Endometrial microvascular endothelial cells (primary cell): ENCODE data around the gene APH1A. TPM values are rescaled to one million over a fixed set of nuclear protein-coding genes. Genes with fewer than 3 reads are reported as not detected.
"Not testable (repeated sequence)": the region's sequence is repeated elsewhere in the genome, so short reads cannot be mapped to it uniquely, and the experiment has no call there.

ENCODE experiments used
- in situ Hi-C: cut with HindIII; loops from 2 replicates; pipeline ENCODE4 v1.10.0; 2017; ENCODE audit warnings: low sequenced_read_pairs, low pct_unique_long_range_greater_than_20kb; ENCODE audit errors: inconsistent ontology term
- total RNA-seq: library from RNA; depleted of rRNA; stranded (reverse); fragments of >200 nt; gene quantifications from one replicate; pipeline ENCODE4 v1.2.3, GENCODE V29; 2015; ENCODE audit errors: inconsistent ontology term

The APH1A gene
- total RNA-seq, 1 donor from 2014 or later, result 195 TPM

DNA sequence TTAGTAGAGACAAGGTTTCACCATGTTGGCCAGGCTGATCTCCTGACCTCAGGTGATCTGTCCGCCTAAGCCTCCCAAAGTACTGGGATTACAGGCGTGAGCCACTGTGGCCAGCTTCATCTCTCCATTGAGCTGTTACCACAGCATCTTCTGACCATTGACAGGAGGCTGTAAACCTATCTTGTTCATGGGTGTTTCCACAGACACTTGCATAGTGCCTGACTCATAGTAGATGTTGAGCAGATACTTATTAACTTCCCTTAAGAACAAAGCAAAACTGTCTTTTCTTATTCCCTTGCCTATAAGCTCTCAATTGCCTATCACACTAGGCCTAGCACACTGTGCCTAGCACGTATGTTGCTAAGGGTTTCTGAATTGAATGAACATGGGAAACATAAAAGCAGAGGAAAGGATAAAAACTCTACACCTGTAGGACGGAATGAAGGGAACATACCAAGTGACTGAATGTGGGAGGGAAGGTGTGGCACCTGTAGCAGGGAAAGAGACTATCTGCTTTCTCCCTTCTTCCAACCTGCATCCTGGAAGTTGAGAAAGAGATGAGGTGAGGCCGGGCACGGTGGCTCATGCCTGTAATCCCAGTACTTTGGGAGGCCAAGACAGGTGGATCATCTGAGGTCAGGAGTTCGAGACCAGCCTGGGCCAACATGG lies 2.6 kb upstream of the APH1A start:
- in situ Hi-C loops, result no loop called here

DNA sequence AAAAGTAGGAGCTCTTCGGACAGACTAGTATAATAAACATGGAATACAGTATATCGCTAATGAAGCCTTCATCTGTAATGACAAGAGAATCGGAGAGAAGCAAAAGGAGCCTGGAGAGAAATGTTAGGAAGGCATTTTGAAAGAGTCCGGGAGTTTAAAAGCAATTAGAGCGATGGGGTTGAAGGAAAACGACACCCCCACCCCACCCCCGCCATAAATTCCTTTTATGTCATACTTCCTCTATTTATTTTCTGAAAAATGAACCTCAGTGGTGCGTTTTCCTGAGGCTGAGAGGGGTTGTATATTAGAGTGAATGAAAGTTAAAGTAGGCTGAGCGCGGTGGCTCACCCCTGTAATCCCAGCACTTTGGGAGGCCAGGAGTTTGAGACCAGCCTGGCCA lies 635 bp upstream of the APH1A start:
- in situ Hi-C loops, result no loop called here

DNA sequence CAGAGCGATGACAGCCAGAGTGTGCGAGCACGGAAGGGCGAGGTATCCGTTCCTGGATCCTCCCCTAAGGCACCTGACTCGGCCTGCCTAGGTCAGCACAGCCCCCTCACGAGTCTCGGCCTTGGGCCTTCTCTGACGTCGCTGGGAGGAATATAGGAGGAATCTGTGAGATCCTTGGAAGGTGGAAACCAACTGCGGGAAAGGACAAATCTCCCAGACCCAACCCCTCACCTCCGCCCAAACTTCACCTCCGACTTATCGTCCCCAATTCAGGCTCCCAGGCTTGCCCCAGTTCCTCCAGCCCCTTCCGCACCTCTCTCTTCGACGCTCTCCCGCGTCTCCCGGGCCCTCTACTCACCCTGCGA lies 494 bp downstream of the APH1A start:
- in situ Hi-C loops, result no loop called here

DNA sequence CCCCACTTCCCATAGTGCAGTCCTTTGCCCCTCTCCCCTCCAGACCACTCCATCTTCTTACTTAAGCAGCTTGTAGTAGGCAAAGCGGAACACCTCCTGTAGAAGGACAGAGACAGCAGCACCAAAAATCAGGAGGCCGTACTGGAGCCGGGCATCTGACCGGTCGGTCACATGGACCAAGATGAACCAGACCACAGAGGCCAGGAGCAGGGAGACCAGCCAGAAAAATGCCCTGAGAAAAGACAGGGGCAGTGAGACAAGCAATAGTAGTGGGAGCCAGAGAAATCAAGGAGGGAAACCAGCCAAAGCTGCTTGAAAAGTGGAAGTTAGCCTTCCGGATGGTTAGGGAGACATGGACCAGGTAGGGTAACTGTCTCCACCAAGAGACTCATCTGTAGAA lies 920 bp downstream of the APH1A start:
- in situ Hi-C loops, result no loop called here

DNA sequence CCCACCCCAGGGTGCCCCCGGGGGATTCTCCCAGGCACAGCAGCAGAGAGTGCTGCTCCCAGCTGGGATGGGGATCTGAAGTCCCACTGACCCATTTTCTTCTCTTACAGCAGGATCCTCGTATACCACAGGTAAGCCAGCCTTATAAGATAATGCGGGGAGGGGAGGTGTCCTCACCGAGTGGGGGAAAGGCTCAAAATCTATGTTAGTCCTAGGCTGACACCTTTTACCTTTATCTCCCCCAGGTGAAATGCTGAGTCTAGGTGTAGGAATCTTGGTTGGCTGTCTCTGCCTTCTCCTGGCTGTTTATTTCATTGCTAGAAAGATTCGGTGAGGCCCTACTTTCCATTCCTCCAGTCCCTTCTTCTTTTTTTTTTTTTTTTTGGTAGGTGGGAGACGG lies 5.3 kb downstream of the APH1A start:
- in situ Hi-C loops, result no loop called here

DNA sequence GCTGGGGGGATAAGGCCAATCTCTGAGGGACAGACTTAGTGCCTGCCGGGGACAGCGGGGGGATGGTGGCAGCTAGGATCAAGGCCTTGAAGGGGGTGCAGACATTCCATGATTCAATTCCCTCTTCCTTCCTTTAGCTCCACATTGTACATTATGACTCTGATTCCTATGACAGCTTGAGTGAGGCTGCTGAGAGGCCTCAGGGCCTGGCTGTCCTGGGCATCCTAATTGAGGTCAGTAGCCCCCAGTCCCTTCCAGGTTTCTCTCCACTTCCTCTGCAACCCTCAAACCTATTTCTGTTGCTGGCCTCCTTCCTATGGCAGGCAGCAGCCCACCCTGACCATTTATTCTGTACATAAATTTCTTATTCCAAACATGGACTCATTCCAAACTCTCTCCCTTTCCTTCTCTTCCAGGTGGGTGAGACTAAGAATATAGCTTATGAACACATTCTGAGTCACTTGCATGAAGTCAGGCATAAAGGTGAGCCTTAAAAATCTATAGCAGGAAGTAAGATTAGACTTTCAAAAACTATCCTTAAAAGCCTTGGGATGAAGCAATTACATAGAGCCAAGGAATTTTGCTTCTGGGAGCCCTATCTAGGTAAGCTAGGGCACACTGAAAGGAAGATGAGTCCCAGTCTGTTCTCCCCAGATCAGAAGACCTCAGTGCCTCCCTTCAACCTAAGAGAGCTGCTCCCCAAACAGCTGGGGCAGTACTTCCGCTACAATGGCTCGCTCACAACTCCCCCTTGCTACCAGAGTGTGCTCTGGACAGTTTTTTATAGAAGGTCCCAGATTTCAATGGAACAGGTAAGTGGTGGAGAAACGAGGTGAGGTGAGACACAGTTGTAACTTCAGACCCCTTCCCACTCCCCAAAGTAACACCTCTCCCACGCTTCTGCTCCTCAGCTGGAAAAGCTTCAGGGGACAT lies 6.2 kb downstream of the APH1A start:
- in situ Hi-C loops, result no loop called here

DNA sequence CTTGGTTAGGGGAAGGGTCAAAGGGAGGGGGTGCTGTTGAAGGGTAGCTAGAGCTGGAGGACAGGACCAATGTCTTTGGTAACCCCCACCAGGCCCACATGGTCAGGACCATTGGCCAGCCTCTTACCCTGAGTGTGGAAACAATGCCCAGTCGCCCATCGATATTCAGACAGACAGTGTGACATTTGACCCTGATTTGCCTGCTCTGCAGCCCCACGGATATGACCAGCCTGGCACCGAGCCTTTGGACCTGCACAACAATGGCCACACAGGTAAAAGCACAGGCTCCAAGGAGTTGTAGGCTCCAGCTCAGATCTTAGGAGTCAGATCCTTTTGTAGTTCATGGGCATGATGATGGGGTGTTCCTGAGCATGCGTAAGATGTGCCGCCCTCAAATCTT lies 7.4 kb downstream of the APH1A start:
- in situ Hi-C loops, result no loop called here

DNA sequence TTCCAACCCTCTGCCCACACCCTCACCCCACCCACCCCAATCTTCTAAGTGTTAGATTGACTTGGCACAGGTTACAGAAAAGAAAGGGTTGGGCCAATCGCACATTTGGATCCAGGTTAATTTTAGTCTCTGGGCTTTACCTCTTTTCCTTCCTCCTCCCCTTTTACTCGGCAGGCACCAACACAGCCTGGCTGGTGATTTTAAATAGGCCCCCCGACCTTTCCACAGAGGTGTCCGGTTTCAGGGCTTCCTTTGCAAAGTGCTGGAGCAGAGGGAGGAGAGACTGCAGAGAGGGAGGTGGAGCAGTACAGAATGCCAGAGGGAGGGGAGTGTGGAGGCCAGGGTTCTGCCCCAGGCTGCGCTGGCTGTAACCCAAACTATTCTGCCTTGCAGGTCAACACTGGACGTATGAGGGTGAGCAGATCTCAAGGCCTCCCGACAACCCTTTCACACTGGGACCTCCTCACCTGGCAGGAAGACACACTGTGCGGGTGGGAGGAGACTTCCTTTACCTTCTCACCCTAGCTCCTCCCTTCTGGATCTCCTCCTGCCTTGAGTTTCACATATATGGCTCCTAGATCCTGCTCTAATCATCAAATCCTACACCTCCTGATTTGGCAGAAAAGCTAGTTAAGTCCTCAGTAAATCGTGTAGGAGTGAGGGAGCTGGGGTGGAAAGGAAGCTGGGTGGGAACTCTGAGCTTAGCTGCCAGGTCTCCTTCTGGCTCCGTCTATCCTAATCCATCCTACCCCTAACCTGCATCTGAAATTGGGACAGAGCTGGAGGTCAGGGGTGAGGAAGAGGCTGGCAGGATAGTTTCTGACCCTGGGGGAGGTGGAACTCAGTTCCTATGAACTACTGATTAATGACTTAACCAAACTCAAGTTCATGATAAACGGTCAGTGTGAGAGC lies 8.8 kb downstream of the APH1A start:
- in situ Hi-C loops, result no loop called here

DNA sequence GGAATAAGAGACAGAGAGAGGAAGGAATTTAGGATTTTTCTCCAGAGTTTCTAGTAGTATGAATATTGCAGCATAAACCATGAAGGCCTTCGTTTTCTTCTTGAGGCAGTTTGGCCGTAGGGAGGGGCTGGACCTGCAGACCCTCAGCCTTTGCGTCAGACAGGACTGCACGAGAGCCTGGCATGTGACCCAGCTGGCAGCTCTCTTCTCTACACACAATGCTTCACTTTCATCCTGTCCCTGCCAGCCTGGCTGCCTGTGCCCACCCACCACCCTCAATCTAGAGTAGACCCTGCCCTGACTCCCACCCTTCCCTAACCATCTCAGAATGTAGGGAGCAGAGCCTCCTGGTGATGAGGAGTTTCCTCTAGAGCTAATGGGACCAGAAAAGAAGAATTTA lies 9.6 kb downstream of the APH1A start:
- in situ Hi-C loops, result no loop called here

DNA sequence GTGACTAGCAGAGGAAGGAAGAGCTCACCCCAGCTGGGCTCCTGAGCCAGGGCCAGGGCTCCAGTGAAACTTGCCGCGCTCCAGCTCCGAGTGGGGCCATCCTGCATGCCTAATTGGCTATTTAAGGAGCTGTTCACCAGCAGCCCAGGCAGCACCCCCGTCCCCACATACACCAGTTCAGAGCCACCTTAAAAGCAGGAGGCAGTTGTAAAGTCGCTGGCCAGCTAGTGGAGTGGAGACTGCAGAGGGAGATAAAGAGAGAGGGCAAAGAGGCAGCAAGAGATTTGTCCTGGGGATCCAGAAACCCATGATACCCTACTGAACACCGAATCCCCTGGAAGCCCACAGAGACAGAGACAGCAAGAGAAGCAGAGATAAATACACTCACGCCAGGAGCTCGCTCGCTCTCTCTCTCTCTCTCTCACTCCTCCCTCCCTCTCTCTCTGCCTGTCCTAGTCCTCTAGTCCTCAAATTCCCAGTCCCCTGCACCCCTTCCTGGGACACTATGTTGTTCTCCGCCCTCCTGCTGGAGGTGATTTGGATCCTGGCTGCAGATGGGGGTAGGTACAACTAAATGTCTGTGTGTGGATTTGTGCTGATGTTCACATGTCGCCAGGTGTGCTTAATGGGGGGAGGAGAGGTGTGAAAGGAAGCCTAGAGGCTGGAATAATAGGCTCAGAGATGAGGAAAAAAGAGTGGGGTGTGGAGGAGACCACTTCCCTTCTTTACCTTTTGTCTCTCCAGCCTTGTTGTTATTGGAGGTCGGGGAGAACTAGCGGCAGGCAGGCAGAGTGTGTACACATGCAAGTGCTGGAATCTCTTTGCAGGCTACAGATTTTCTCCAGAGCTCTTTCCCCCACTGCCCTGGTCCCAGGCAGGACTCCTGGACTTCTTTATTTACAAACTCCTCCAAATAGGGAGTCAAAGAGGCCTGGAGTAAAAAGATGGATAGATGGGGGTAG lies 10.9 kb downstream of the APH1A start, which contains the start of gene CA14:
Gene CA14 (plus strand): TSS at position 151 of the 962 bp plus-strand sequence. CDS start 355 bp downstream, at position 506.
- in situ Hi-C loops, result no loop called here

DNA sequence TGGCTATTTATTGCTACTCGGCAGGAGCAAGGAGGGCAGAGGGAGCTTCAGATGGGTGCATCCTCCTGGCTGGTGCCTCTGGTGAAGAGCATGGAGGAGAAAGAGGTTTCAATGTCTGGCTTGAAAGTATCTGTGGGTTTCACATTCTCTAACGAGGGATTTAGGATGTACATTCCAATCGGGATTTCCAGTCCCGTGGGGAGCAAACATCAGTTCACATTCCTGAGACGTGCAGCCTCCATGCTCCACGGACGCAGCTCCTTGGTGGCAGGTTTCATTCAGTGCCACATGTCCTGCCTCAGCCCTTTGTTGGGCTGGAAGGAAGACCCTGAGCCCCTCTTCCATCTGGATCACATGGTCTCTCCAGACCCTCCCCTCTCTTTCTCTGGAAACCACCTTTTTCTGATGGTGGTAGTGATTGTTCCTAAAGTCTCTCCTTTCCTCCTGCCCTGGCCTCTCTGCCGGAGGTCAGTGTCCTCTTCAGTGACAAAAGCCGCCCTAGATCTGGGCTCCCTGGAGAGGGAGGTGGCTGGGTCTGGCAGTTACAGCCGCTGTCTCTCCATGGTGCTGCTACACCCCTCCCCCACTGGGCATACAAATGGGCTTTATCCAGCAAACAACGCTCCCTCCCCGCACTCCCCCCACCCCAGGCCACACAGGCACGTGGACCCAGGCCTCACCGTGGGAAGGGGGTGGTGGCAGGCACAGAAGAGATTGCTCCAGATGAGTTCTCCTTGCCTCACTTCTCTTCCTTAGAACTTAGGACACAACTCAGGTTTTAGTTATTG lies 12.1 kb downstream of the APH1A start:
- in situ Hi-C loops, result no loop called here

DNA sequence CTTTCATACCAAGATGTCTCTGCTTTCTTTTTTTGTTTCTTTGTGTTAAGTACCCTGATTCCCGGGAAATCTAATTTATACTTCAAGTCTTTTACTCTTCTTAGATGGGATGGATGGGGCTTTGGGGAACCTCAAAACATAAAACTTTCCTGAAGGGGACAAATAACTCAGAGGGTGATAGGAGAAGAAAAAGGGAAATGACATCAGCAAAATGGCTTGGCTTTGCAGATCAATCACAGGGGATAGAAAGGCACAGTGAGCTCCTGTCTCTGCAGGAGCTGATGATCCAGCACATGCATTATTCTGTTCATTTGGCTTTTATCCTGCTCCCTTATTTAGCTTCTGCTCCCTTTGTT lies 12.6 kb downstream of the APH1A start:
- in situ Hi-C loops, result no loop called here

DNA sequence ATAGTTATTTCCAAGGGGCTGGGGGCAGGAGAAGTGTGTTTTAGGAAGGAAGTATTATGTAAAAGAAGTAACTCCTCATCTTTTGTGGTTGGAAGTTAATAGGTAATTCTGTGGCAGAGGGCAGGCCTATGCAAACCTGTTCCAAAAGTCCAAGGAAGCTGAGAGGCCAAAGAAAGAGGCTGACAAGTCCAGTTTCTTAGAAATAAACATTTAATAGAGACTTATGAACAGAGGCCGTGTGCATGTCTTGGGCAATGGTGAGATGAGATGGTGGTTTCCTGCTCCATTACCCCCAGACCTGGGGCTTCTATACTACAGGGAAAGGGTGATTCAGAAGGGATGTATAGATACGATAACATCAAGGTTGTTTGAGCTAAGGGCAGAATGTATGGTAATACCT lies 18.9 kb downstream of the APH1A start:
- in situ Hi-C loops, result no loop called here

DNA sequence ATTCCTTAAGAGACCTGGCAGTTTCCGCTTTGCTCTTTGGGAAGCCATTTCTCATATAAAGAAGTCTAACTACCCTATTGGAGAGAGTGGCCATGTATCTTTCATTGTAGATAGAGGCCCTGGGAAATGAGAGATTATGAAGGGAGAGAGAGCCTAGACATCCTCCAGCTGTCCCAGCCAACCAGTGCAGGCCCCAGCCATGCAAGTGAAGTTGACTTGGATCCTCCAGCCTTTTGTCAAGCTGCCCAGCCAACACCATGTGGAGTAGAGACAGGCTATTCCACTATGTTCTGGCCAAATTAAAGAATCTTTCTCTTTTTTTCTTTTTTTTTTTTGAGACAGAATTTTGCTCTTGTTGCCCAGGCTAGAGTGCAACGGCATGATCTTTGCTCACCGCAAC lies 25.8 kb downstream of the APH1A start:
- in situ Hi-C loops, result no loop called here

DNA sequence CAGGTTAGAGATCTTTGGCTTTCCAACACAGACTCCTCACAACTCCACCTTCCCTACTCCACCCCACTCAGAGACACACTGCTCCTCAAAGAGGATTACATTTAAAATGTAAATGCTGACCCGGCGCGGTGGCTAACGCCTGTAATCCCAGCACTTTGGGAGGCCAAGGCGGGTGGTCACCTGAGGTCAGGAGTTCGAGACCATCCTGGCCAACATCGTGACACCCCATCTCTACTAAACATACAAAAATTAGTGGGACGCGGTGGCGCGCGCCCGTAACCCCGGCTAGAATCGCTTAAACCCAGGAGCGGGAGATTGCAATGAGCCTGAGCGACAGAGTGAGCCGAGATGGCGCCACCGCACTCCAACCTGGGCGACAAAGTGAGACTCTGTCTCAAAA lies 31.1 kb downstream of the APH1A start:
- in situ Hi-C loops, result no loop called here

DNA sequence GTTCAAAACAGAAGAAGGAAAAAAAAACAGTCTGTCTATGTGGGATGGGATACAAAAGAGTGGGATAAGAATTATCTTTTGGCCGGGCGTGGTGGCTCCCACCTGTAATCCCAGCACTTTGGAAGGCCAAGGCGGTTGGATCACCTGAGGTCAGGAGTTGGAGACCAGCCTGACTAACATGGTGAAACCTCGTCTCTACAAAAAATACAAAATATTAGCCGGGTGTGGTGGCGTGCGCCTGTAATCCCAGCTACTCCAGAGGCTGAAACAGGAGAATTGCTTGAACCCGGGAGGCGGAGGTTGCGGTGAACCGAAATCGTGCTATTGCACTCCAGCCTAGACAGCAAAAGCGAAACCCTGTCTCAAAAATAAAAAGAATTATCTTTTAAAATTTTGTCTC lies 31.6 kb downstream of the APH1A start:
- in situ Hi-C loops, result not testable (repeated sequence)

DNA sequence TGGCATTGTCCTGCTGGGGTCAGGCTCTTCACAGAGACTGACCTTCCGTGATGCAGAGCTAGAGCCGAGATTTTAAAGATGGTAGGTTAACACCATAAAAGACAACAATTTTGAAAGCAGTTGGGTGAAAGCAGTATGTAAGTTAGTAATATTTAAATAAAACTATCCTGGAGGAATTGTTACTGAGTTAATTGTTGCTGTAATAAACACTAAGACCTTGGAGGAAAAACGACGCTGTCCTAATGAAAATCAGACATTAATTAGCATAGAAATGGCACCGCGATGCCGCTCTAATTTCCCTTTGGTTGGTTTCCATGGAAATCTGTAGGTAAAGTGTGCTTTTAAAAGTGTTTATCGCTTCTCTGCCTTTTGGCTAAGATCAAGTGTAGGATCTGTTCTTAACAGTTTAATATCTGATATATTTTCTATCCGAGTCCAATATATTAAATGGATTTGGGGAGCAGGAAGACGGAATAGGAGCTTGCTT lies 32.2 kb downstream of the APH1A start:
- in situ Hi-C loops, result no loop called here
